T1000 (cell line): ENCODE measurements around the gene CFAP119.

Source experiments
- DNase-seq: peaks from one replicate; lab custom pipeline; 2025; ENCODE audit warnings: mixed read lengths; lab: John Stamatoyannopoulos, UW

Gene CFAP119

DNA sequence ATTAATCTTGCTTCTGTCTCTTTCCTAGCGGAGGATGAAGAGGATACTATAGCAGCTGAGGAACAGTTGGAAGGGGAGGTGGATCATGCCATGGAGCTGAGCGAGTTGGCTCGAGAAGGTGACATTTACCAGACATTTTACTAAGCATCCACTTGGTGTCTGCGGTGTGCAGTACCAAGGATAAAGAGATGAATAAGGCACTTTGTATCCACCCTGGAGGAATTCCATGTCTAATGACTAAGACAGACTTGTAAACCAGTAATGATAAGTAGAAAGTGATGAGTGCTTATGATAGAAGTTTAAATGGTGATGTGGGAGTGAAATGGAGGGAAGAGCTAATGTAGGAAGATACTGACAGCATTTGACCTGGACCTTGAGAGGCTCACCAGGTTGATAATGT lies 50.9 kb downstream of the CFAP119 start:
- no peak for DNase-seq
